HG02938 (cell line): ENCODE measurements around the gene ECM2.

Experiments used
- ATAC-seq: cut with Tn5 transposase; IDR thresholded peaks from one replicate; pipeline ENCODE4 v1.9.1; 2021; ENCODE audit warnings: mild to moderate bottlenecking, moderate library complexity; ENCODE audit not compliant: unreplicated experiment

ECM2 gene

DNA sequence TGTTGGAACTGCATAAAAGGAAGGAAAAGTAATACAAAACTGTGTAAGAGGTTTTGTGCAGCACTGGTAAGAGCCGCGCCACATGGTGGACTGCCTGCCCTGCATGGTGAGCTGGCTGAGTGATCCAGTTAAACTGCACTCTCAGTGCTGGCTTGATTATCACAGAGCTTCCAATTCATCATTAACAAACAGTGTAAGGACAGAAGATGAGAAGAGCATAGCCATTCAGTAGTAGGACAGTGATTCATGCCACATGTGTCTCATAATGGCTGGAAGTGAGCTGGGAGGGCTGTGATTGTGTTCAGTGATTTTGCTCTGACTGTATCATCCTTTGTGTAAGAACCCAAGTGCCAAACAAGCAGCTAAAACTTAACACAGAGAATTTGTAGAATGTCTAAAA, 67.6 kb downstream of the ECM2 start:
- no peak for ATAC-seq

DNA sequence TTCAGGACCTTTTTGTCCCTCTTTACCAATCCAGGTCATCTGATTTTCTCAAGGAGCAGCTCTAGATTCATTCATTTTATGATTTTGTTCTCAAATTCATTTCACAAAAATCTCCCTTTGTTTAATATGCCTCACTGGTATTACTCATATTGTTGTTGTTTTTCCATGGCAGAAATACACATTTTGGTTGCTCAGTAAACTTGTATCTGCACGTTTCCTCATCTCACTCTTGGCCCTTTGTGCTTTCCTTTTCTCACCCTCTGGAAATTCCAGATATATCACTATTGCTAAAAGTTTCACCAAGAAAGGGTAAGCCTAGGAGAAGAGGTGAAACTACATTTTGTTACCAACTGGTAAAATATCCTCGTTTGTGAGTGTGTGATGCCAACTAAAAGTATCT, 68.3 kb downstream of the ECM2 start:
- ATAC-seq, result no peak

DNA sequence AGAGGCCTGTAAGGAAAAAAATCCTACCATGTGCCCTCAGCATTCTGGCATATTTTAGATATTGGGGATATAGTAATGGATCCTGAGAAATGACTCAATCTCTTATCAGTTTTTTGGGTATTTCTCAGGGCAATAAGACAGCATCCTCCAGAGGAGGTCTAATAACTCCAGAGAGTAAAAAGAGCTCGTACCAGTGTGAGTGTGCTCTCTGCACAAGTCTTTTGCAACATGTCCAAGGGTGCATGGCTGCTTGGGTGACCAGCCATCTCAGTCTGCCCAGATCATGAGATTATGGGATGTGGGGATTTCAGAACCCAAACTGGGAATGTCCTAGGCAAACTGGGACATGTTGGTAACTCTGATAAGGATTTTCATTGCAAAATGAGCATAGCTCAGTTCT, 68.7 kb downstream of the ECM2 start:
- no peak for ATAC-seq

DNA sequence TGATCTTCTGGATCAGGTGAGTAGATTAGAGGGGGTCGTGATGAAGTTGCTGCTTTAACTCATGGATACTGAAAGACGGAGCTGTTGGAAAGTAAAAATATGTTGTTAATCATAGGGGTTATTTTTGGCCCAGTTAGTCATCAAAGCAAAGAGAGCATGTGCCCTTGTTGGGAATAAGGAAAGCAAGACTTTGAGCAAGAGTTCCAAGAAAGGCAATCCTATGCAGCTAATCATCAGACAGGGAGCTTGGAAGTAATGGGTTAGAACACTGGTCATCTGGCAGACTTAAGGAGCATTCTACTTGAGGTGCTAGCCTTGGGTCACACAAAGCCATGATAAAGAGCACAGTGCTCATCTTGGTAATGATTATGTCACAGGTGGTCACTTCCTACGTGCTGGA, 71.8 kb downstream of the ECM2 start:
- ATAC-seq, result no peak

DNA sequence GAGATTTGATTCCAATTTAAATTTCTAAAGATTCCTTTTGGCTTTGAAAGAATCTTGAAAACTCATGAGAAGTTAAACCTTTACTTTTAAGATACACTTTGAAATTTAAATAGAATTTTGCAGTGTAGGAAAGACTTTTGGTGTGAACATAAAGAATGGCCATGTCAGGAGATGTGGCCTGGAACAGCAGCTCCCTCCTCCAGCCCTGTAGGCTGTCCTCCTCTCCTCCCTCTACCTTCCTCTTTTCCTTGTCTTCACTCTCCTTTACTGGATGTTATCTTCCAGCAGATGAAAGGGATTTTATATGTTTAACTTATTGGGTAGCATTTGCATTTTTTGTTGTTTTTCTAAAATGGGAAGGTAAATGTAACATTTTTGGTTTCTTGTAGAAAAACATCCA, 72.4 kb downstream of the ECM2 start:
- no peak for ATAC-seq

DNA sequence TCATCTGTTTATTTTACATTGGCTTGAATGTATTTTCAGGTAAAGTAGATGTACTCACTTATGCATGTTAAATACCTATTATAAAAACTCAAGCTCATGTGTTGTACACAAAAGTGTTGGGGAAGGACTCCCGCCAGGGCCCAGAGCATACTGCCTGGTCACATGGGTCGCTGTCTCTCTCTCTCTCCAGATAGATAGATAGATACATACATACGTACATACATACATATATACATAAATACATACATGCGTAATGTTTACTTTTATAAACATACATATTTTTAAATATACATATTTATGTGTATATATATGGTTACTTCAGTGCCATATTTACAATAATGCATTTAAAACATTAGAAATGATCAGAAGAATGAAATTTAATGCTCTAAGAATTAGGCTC, 78.2 kb downstream of the ECM2 start:
- ATAC-seq, result no peak

DNA sequence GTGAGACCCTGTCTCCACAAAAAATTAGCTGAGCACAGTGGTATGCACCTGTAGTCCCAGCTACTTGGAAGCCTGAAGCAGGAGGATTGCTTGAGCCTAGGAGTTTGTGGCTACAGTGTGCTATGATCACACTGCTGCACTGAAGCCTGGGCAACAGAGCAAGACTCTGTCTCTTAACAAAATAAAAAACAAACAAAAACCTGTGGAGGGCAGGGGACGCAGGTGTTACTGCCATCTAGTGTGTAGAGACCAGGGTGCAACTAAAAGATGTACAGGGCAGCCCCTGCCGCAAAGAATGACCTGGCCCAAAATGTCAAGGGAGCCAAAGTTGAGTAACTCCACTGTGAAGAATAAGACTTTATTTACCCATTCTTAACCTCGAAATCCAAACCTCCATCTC, 80.6 kb downstream of the ECM2 start:
- ATAC-seq, result no peak

DNA sequence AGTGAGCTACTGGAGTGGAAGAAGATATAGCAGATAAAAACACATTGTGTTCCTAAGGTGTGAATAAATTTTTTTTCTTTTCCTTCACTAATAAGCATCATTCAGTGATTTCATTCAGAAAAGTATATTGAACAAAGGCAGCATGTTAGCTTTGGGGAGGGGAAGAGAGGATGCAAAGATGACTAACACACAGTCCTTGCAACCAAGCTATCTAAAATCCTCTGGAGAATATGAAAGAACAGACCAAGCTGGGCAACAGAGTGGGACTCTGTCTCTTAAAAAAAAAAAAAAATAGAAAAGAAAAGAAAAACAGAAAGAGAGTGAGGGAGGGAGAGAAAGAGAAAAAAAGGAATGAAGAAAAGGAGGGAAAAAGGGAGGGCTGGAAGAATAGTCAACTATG, 89.3 kb downstream of the ECM2 start:
- no peak for ATAC-seq
